H1 (cell line): ENCODE data around the gene SH2D2A. TPM values are rescaled to one million over a fixed set of nuclear protein-coding genes. Genes with fewer than 3 reads are reported as not detected.

Source experiments
- CTCF ChIA-PET: fragments of 300-600 bp; sonication (Branson Sonifier 250); formaldehyde crosslinking; loops from one replicate; lab custom pipeline; 2021; ENCODE audit not compliant: partially characterized antibody; lab: Charles Lee
- POLR2A ChIA-PET: fragments of 300-600 bp; sonication (Branson Sonifier 250); formaldehyde crosslinking; loops from one replicate; lab custom pipeline; 2021; ENCODE audit warnings: inconsistent platforms; ENCODE audit not compliant: partially characterized antibody; lab: Charles Lee
- DNase-seq, 2 experiments: peaks; one replicate each; pipeline versions ENCODE4 v3.0.0 to v3.0.0-alpha.2; 2010 to 2022; ENCODE audit warnings: low spot score in 2 of 2, low read depth in 1 of 2, mixed read lengths in 1 of 2
- FAIRE-seq: peaks from 2 replicates; lab custom pipeline; 2011; peaks lifted over from hg19 to GRCh38; lab: Jason Lieb, UNC
- H2AFZ ChIP-seq: 2 replicates; pipeline ENCODE4 v1.8.1; 2012; ENCODE audit warnings: low read length, inconsistent platforms
- H2AK5ac ChIP-seq: 2 replicates; pipeline ENCODE4 v1.6.1; 2013; ENCODE audit warnings: low read depth, low read length
- H2BK120ac ChIP-seq: replicated peaks from 2 replicates; pipeline ENCODE3; 2013; ENCODE audit warnings: low read depth, low read length, inconsistent platforms
- H2BK12ac ChIP-seq: 2 replicates; pipeline ENCODE4 v1.6.1; 2013; ENCODE audit warnings: low read depth, low read length
- H2BK15ac ChIP-seq: 2 replicates; pipeline ENCODE4 v1.6.1; 2013; ENCODE audit warnings: low read length
- H2BK20ac ChIP-seq: 2 replicates; pipeline ENCODE4 v1.6.1; 2013; ENCODE audit warnings: low read length
- H2BK5ac ChIP-seq: 2 replicates; pipeline ENCODE4 v1.6.1; 2013; ENCODE audit warnings: low read depth, low read length
- H3K14ac ChIP-seq: 2 replicates; pipeline ENCODE4 v1.6.1; 2013; ENCODE audit warnings: inconsistent platforms; ENCODE audit not compliant: insufficient read length
- H3K18ac ChIP-seq: 2 replicates; pipeline ENCODE4 v1.6.1; 2013; ENCODE audit warnings: low read length; ENCODE audit errors: extremely low read depth
- H3K23ac ChIP-seq: 2 replicates; pipeline ENCODE4 v1.6.1; 2013; ENCODE audit warnings: inconsistent platforms; ENCODE audit not compliant: insufficient read length
- H3K23me2 ChIP-seq: 2 replicates; pipeline ENCODE4 v1.6.1; 2013; ENCODE audit warnings: low read depth, low read length
- H3K27ac ChIP-seq: 2 replicates; pipeline ENCODE4 v1.6.1; 2011; ENCODE audit warnings: low read depth, low read length, inconsistent platforms
- H3K27me3 ChIP-seq, 4 experiments: replicated peaks in 1 of 4; 1 replicate in 1 of 4; 2 replicates in 3 of 4; pipeline versions ENCODE4 v1.6.1 to v1.8.1; 2011 to 2013; ENCODE audit warnings: low read length in 3 of 4, mild to moderate bottlenecking in 3 of 4, inconsistent platforms in 2 of 4, mixed read lengths in 2 of 4, moderate library complexity in 1 of 4; ENCODE audit not compliant: control insufficient read depth in 3 of 4, insufficient read depth in 3 of 4; ENCODE audit errors: extremely low read depth in 1 of 4
- H3K36me3 ChIP-seq, 4 experiments: 2 replicates each; pipeline versions ENCODE4 v1.6.1 to v1.8.1; 2011 to 2013; ENCODE audit warnings: mild to moderate bottlenecking in 4 of 4, low read length in 3 of 4, moderate library complexity in 2 of 4, control low read depth in 1 of 4, inconsistent platforms in 1 of 4; ENCODE audit not compliant: insufficient read depth in 4 of 4, control insufficient read depth in 2 of 4
- H3K4ac ChIP-seq: replicated peaks from 2 replicates; pipeline ENCODE3; 2013; ENCODE audit warnings: low read length, low read depth, mixed read lengths, inconsistent platforms; ENCODE audit not compliant: insufficient read length
- H3K4me1 ChIP-seq, 4 experiments: replicated peaks in 1 of 4; 1 replicate in 1 of 4; 2 replicates in 3 of 4; pipeline versions ENCODE4 v1.6.1 to v1.8.1; 2011 to 2013; ENCODE audit warnings: low read length in 3 of 4, inconsistent platforms in 2 of 4, mixed read lengths in 1 of 4; ENCODE audit not compliant: insufficient read depth in 4 of 4, control insufficient read depth in 3 of 4
- H3K4me2 ChIP-seq, 2 experiments: 2 replicates each; pipeline versions ENCODE4 v1.6.1 to v1.8.1; 2011 to 2013; ENCODE audit warnings: low read depth in 2 of 2, low read length in 2 of 2, control low read depth in 1 of 2, inconsistent platforms in 1 of 2, mild to moderate bottlenecking in 1 of 2; ENCODE audit not compliant: insufficient read depth in 1 of 2
- H3K4me3 ChIP-seq, 4 experiments: fragments of 200-600, 300-600 bp in 1 of 4; sonication (generic), shearing (Covaris generic), sonication (Bioruptor Twin) in 1 of 4; 2 replicates each; pipeline versions ENCODE4 v1.5.1 to v1.8.1; 2011 to 2016; ENCODE audit warnings: low read length in 4 of 4, low read depth in 3 of 4, control low read depth in 2 of 4, inconsistent platforms in 2 of 4, mild to moderate bottlenecking in 2 of 4, mixed read lengths in 1 of 4, moderate library complexity in 1 of 4; ENCODE audit not compliant: insufficient read depth in 2 of 4; ENCODE audit errors: extremely low read depth in 1 of 4
- H3K56ac ChIP-seq: replicated peaks from 2 replicates; pipeline ENCODE3; 2013; ENCODE audit warnings: low read depth, mild to moderate bottlenecking, mixed read lengths, low read length, inconsistent platforms; ENCODE audit not compliant: insufficient read length
- H3K79me1 ChIP-seq: 2 replicates; pipeline ENCODE4 v1.6.1; 2013; ENCODE audit warnings: low read depth, low read length, control low read depth
- H3K79me2 ChIP-seq, 2 experiments: 2 replicates each; pipeline versions ENCODE4 v1.6.1 to v1.8.1; 2012 to 2013; ENCODE audit warnings: low read length in 2 of 2, mild to moderate bottlenecking in 2 of 2, inconsistent platforms in 1 of 2; ENCODE audit not compliant: insufficient read depth in 2 of 2, control insufficient read depth in 1 of 2
- H3K9ac ChIP-seq, 4 experiments: replicated peaks in 1 of 4; 1 replicate in 1 of 4; 2 replicates in 3 of 4; pipeline versions ENCODE4 v1.6.1 to v1.8.1; 2011 to 2013; ENCODE audit warnings: low read depth in 3 of 4, low read length in 3 of 4, control low read depth in 2 of 4, mild to moderate bottlenecking in 2 of 4, moderate library complexity in 2 of 4, inconsistent platforms in 1 of 4; ENCODE audit errors: extremely low read depth in 1 of 4
- H3K9me3 ChIP-seq, 2 experiments: 2 replicates each; pipeline versions ENCODE4 v1.6.1 to v1.8.1; 2012 to 2013; ENCODE audit warnings: mild to moderate bottlenecking in 2 of 2, moderate library complexity in 2 of 2, control low read depth in 1 of 2, inconsistent platforms in 1 of 2, low read depth in 1 of 2, low read length in 1 of 2, mixed read lengths in 1 of 2; ENCODE audit not compliant: insufficient read depth in 2 of 2
- H4K20me1 ChIP-seq, 2 experiments: replicated peaks in 1 of 2; 2 replicates each; pipeline versions ENCODE3 to v1.8.1; 2011 to 2013; ENCODE audit warnings: inconsistent platforms in 2 of 2, low read length in 2 of 2, mild to moderate bottlenecking in 1 of 2; ENCODE audit not compliant: insufficient read depth in 2 of 2, control insufficient read depth in 1 of 2
- H4K5ac ChIP-seq: 2 replicates; pipeline ENCODE4 v1.6.1; 2013; ENCODE audit warnings: low read length, low read depth, mixed read lengths, inconsistent platforms; ENCODE audit not compliant: insufficient read length
- H4K8ac ChIP-seq: 2 replicates; pipeline ENCODE4 v1.8.0; 2013; ENCODE audit warnings: mild to moderate bottlenecking, moderate library complexity, low read length, inconsistent platforms; ENCODE audit not compliant: insufficient read depth; ENCODE audit errors: extremely low read depth
- H4K91ac ChIP-seq: replicated peaks from 2 replicates; pipeline ENCODE3; 2013; ENCODE audit warnings: low read length, mixed read lengths, inconsistent platforms; ENCODE audit not compliant: insufficient read length
- ASH2L ChIP-seq: fragments of 200-600, 300-600 bp; sonication (generic); IDR thresholded peaks from one replicate; pipeline ENCODE4 v1.7.1; 2017; ENCODE audit warnings: low read length
- BRCA1 ChIP-seq: IDR thresholded peaks from 2 replicates; pipeline ENCODE4 v1.6.1; 2012; ENCODE audit warnings: low read depth, low read length, improper control_type of control experiment
- CTCF ChIP-seq, 3 experiments: IDR thresholded peaks; 1 replicate in 2 of 3; 2 replicates in 1 of 3; pipeline versions ENCODE4 v1.5.1 to v1.6.1; 2011; ENCODE audit warnings: low read length in 3 of 3, mild to moderate bottlenecking in 3 of 3, inconsistent platforms in 2 of 3, low read depth in 1 of 3, moderate library complexity in 1 of 3; ENCODE audit not compliant: insufficient read depth in 1 of 3; ENCODE audit errors: control extremely low read depth in 1 of 3
- EGR1 ChIP-seq: IDR thresholded peaks from 2 replicates; pipeline ENCODE4 v1.6.1; 2011; ENCODE audit warnings: low read depth, low read length, borderline replicate concordance
- FOSL1 ChIP-seq: IDR thresholded peaks from 2 replicates; pipeline ENCODE4 v1.6.1; 2011; ENCODE audit warnings: mild to moderate bottlenecking, low read depth, low read length, moderate library complexity; ENCODE audit not compliant: insufficient read depth
- NANOG ChIP-seq: IDR thresholded peaks from 2 replicates; pipeline ENCODE4 v1.6.1; 2011; ENCODE audit warnings: low read length, low read depth, mild to moderate bottlenecking, inconsistent platforms; ENCODE audit not compliant: insufficient read depth, poor library complexity, severe bottlenecking
- SIN3A ChIP-seq, 2 experiments: IDR thresholded peaks in 1 of 2; conservative IDR thresholded peaks in 1 of 2; 2 replicates each; pipeline ENCODE4 v1.6.1; 2011 to 2012; ENCODE audit warnings: low read length in 2 of 2, improper control_type of control experiment in 1 of 2, low read depth in 1 of 2, mild to moderate bottlenecking in 1 of 2
- SIRT6 ChIP-seq: IDR thresholded peaks from one replicate; pipeline ENCODE4 v1.7.1; 2012; ENCODE audit warnings: low read length, inconsistent platforms
- SP2 ChIP-seq: IDR thresholded peaks from 2 replicates; pipeline ENCODE4 v1.6.1; 2012; ENCODE audit warnings: mild to moderate bottlenecking, low read length, inconsistent platforms
- YY1 ChIP-seq: IDR thresholded peaks from 2 replicates; pipeline ENCODE4 v1.6.1; 2011; ENCODE audit warnings: low read depth, mild to moderate bottlenecking, low read length
- WGBS, 2 experiments: shearing (Covaris generic) in 1 of 2; methylation state at CpG; one replicate each; pipeline versions ENCODE4 v1.1.6 to v1.1.7; 2013 to 2015; ENCODE audit warnings: low lambda C conversion rate in 2 of 2, mixed read lengths in 2 of 2, inconsistent platforms in 1 of 2, low coverage in 1 of 2, missing lambda C conversion rate in 1 of 2; ENCODE audit not compliant: insufficient replicate concordance in 2 of 2, insufficient coverage in 1 of 2, insufficient read length in 1 of 2; ENCODE audit errors: extremely low coverage in 1 of 2, missing lambda C conversion rate in 1 of 2; 5-methylcytosine and 5-hydroxymethylcytosine counted together
- polyA plus RNA-seq, 7 experiments: library from polyadenylated mRNA; depleted of rRNA in 3 of 7; stranded (reverse) in 5 of 7; unstranded in 2 of 7; fragments of >200 nt in 5 of 7; fragments of 200-250 nt in 2 of 7; gene quantifications; 1 replicate in 5 of 7; 2 replicates in 1 of 7; 4 replicates in 1 of 7; pipeline versions ENCODE4 v1.2.1 to v1.2.3, GENCODE V29; 2011 to 2013; ENCODE audit warnings: missing spikeins in 2 of 7, mixed read lengths in 2 of 7
- total RNA-seq: library from RNA; stranded (reverse); fragmentation: NEBNext Ultra II Directional; extraction: Animal tissue kit (Norgen Biotek cat#: 25700); gene quantifications from 2 replicates; pipeline ENCODE4 v1.2.1, GENCODE V29; 2021

The SH2D2A gene
- total and polyA plus RNA-seq, 2 of the 8 experiments (the other 6 are each of a cell fraction or from before 2014, with no cell fraction given) = 3.3 to 7.9 TPM

- CTCF ChIA-PET = interaction anchor here (0.6 to 31.8 kb wide), 37 partner anchors 7 to 277 kb away, joined by 3 to 491 read pairs (median 5); partner anchors contain the start of genes INSRR, ISG20L2, METTL25B and NTRK1
- Histone ChIP-seq H4K5ac (no peak overlapping the region), H3K9ac (no peak overlapping the region), H3K79me1 (no peaks in the 10 kb centered on the region), H3K4me1 (no peaks in the 10 kb centered on the region), H4K91ac (no peak overlapping the region), H2BK20ac (no peak overlapping the region), H3K27me3 (no peaks in the 10 kb centered on the region), H3K18ac (no peak overlapping the region), H3K9me3 (no peaks in the 10 kb centered on the region), H4K20me1 (peaks cover 3 to 5% of the 10 kb centered on the region in 2 experiments), H3K4ac (no peak overlapping the region), H3K14ac (no peak overlapping the region), H2BK15ac (no peak overlapping the region), H3K27ac (no peak overlapping the region), H3K79me2 (no peaks in the 10 kb centered on the region), H3K36me3 (peaks cover 24 to 72% (median 59%) of the 10 kb centered on the region in 4 experiments), H4K8ac (no peak overlapping the region), H2BK120ac (no peak overlapping the region), H3K23me2 (no peaks in the 10 kb centered on the region), H2AK5ac (no peak overlapping the region), H3K23ac (no peak overlapping the region), H3K4me3 (no peak overlapping the region), H2BK12ac (no peak overlapping the region), H3K56ac (no peak overlapping the region), H3K4me2 (no peak overlapping the region), H2AFZ (no peak overlapping the region), H2BK5ac (no peak overlapping the region)
- FAIRE-seq (peak; percentile 86), DNase-seq (no peak)
- POLR2A ChIA-PET = interaction anchor here (0.7 to 1.4 kb wide), 7 partner anchors 11 to 93 kb away, joined by 3 to 5 read pairs (median 3); no protein-coding TSS in a partner anchor
- 45% methylated on average over 4 of the region's 4 CpGs; no CpG with 5 or more reads in 1 of the 2 experiments for WGBS, 2 experiments
- no peak for TF ChIP-seq NANOG
- no peak for TF ChIP-seq ASH2L
- TF ChIP-seq BRCA1 = no peak
- TF ChIP-seq FOSL1 = no peak
- 0 out of 2 replicates have a peak, but pooled peaks have one; percentile 22 for TF ChIP-seq YY1
- peak in 2 of 3 experiments; percentile 84 to 85; a peak in 3 of 4 replicates for TF ChIP-seq CTCF (IDR thresholded peaks at IDR 0.05; ENCODE audit: control extremely low read depth in 1 of 3, insufficient read depth in 1 of 3, low read depth in 1 of 3, low read length in 3 of 3)
- no peak for TF ChIP-seq SIRT6
- TF ChIP-seq SP2 = no peak
- TF ChIP-seq EGR1 = no peak
- TF ChIP-seq SIN3A (conservative IDR thresholded peaks at IDR 0.05 in 1 of 2, IDR thresholded peaks at IDR 0.05 in 1 of 2; ENCODE audit: low read depth in 1 of 2, low read length in 2 of 2) = no peak
These were observed 19.3 kb downstream of the SH2D2A start for GRCh38 chr1:156797212-156797871.
